CD4-positive, CD25-positive, alpha-beta regulatory T cell (primary cell): ENCODE measurements around the gene MVK. TPM values are rescaled to one million over a fixed set of nuclear protein-coding genes. Genes with fewer than 3 reads are reported as not detected.
A peak's percentile ranks its signal among the peaks of the same experiment; 100 is the strongest.

ENCODE experiments used
- ATAC-seq, 2 donors: fragments of 150-1000 bp; cut with Tn5 transposase; one replicate each; pipeline ENCODE4 v1.10.0; 2021; ENCODE audit warnings: low read depth in 2 of 2, moderate number of reproducible peaks in 2 of 2, moderate library complexity in 1 of 2
- DNase-seq, 3 donors: peaks; one replicate each; pipeline versions ENCODE4 v3.0.0 to v3.0.0-alpha.2; 2012 to 2022; ENCODE audit warnings: mixed read lengths in 1 of 3
- H3K27ac ChIP-seq: one replicate; pipeline ENCODE4 v1.7.0; 2013; ENCODE audit warnings: mild to moderate bottlenecking, low read length; ENCODE audit not compliant: insufficient read depth, poor library complexity, severe bottlenecking
- H3K27me3 ChIP-seq: one replicate; pipeline ENCODE4 v1.7.0; 2013; ENCODE audit warnings: low read length; ENCODE audit not compliant: control insufficient read depth, insufficient read depth
- H3K36me3 ChIP-seq: one replicate; pipeline ENCODE4 v1.7.0; 2013; ENCODE audit warnings: mild to moderate bottlenecking, low read length, moderate library complexity; ENCODE audit not compliant: control insufficient read depth, insufficient read depth
- H3K4me1 ChIP-seq: 2 replicates; pipeline ENCODE4 v1.7.0; 2013; ENCODE audit warnings: mild to moderate bottlenecking, low read length; ENCODE audit not compliant: insufficient read depth, control insufficient read depth, poor library complexity, severe bottlenecking
- H3K4me3 ChIP-seq: one replicate; pipeline ENCODE4 v1.7.0; 2013; ENCODE audit warnings: low read depth, mild to moderate bottlenecking, low read length, moderate library complexity
- H3K9me3 ChIP-seq, 2 experiments: 1 replicate in 1 of 2; 2 replicates in 1 of 2; pipeline ENCODE4 v1.7.0; 2013; ENCODE audit warnings: low read length in 2 of 2, mild to moderate bottlenecking in 1 of 2, moderate library complexity in 1 of 2; ENCODE audit not compliant: control insufficient read depth in 2 of 2
- H3K27ac Mint-ChIP-seq, 3 donors: one replicate each; pipeline ENCODE4 v1.8.0; 2020 to 2022; ENCODE audit warnings: mild to moderate bottlenecking in 3 of 3, mixed read lengths in 3 of 3, moderate library complexity in 2 of 3
- H3K27me3 Mint-ChIP-seq: one replicate; pipeline ENCODE4 v1.8.0; 2022; ENCODE audit warnings: mild to moderate bottlenecking, mixed read lengths
- H3K36me3 Mint-ChIP-seq: one replicate; pipeline ENCODE4 v1.8.0; 2020; ENCODE audit warnings: mixed read lengths
- H3K4me1 Mint-ChIP-seq, 4 donors: one replicate each; pipeline ENCODE4 v1.8.0; 2020 to 2022; ENCODE audit warnings: mixed read lengths in 4 of 4, mild to moderate bottlenecking in 1 of 4
- H3K4me3 Mint-ChIP-seq, 4 donors: one replicate each; pipeline ENCODE4 v1.8.0; 2020 to 2022; ENCODE audit warnings: mild to moderate bottlenecking in 4 of 4, mixed read lengths in 4 of 4, moderate library complexity in 3 of 4
- H3K9me3 Mint-ChIP-seq, 7 donors: one replicate each; pipeline ENCODE4 v1.8.0; 2020 to 2022; ENCODE audit warnings: mixed read lengths in 7 of 7, mild to moderate bottlenecking in 3 of 7, moderate library complexity in 2 of 7
- polyA plus RNA-seq, 4 donors: library from polyadenylated mRNA; unstranded; fragments of 300-500 nt; fragmentation: Illumina TruSeq; gene quantifications; one replicate each; pipeline ENCODE4 v1.2.3, GENCODE V29; 2021
- total RNA-seq: library from RNA; stranded (reverse); gene quantifications from one replicate; pipeline ENCODE4 v1.2.3, GENCODE V29; 2022

MVK gene
- total and polyA plus RNA-seq, 5 donors from 2014 or later, result 2.2 to 16.2 (median 3.8) TPM

DNA sequence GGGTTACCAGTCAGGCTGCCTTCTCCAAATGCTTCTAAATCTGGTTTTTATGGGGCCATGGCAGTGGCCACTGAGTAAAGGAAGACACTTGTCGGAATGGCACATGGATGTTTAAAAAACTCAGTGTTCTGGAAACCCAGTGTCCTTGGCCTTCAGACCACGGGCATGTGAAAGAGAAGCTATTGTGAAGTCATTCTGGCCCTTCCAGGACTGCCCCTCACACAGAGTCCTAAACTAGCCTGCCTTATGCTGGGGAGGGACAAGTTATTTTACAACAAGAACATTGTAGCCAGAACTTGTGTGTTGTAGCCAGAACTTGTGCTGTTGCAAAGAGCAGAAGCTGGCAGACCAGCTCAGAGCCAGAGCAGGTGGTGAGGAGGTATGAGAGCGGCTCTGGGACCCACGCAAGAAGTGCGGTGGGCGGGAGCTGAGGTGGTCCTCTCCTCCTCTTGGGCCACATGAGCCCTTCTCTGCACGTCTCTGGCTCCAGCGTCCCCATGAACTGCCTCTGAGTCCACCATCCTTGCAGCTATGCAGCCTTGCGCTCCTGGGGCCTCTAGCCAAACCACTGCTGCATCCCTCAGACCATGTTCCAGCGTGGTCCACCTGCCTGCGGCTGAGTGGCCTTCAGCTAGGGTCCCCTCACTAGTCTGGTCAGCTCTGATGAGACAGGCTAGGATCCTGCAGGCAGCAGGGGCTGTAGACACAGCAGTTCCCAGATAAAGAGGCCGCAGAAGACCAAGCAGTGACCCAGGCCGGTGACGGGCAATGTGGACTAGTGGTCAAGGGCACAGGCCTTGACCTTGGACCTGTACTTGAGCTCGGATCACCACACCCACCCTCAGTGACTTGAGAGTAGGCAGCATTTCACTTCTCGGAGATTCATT lies 32.8 kb upstream of the MVK start:
- Mint-ChIP-seq H3K4me1 (peaks cover 0 to 11% (median 5%) of the 10 kb centered on the region in 4 donors), H3K4me3 (no peak overlapping the region), H3K27me3 (no peaks in the 10 kb centered on the region), H3K36me3 (peaks cover 5% of the 10 kb centered on the region), H3K9me3 (no peaks in the 10 kb centered on the region), H3K27ac (no peak overlapping the region)
- Histone ChIP-seq H3K27me3 (no peaks in the 10 kb centered on the region), H3K4me3 (no peak overlapping the region), H3K27ac (no peak overlapping the region), H3K36me3 (no peaks in the 10 kb centered on the region), H3K4me1 (peaks cover 9% of the 10 kb centered on the region), H3K9me3 (no peaks in the 10 kb centered on the region)
- DNase-seq (no peak), ATAC-seq (no peak)

GRCh38 chr12:109541413-109541726 lies 32.2 kb upstream of the MVK start:
- Histone ChIP-seq H3K4me1 (peaks cover 9% of the 10 kb centered on the region), H3K36me3 (no peaks in the 10 kb centered on the region), H3K27me3 (no peaks in the 10 kb centered on the region), H3K4me3 (no peak overlapping the region), H3K27ac (no peak overlapping the region), H3K9me3 (no peaks in the 10 kb centered on the region)
- H3K4me1 Mint-ChIP-seq, result peaks cover 0 to 11% (median 5%) of the 10 kb centered on the region in 4 donors
- H3K27ac Mint-ChIP-seq, result peak overlapping the region in 1 of 3 donors; percentile 54
- ATAC-seq, result no peak
- no peaks in the 10 kb centered on the region for H3K9me3 Mint-ChIP-seq
- no peak for DNase-seq
- no peaks in the 10 kb centered on the region for H3K27me3 Mint-ChIP-seq
- no peak overlapping the region for H3K4me3 Mint-ChIP-seq
- H3K36me3 Mint-ChIP-seq, result peaks cover 5% of the 10 kb centered on the region

DNA sequence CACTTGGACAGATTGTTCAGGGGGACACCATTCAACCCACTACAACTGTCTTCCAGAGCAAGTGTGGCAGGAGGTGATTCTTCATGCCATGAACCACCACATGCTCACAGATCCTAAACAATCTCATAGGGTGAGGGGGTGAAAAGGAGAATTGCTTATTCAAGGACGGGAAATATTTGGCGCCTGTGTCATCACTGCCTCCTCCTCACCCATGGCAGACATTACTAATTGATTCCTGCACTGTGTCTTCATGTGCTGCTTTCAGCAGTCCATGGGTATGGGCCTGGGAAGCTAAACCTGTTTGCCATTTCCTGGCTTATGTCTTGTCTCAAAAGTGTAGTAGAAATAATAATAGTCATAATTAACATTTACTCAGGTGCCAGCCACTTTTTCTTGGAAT lies 31.6 kb upstream of the MVK start:
- H3K9me3 Mint-ChIP-seq, result no peaks in the 10 kb centered on the region
- H3K9me3 ChIP-seq, result no peaks in the 10 kb centered on the region
- no peak overlapping the region for H3K27ac ChIP-seq
- peaks cover 0 to 11% (median 5%) of the 10 kb centered on the region in 4 donors for H3K4me1 Mint-ChIP-seq
- DNase-seq (no peak), ATAC-seq (no peak)
- H3K4me3 Mint-ChIP-seq, result no peak overlapping the region
- H3K27me3 ChIP-seq, result no peaks in the 10 kb centered on the region
- H3K4me1 ChIP-seq, result peaks cover 9% of the 10 kb centered on the region
- peak overlapping the region in 2 of 3 donors; percentile 46 to 54 for H3K27ac Mint-ChIP-seq
- H3K36me3 ChIP-seq, result no peaks in the 10 kb centered on the region
- peaks cover 3% of the 10 kb centered on the region for H3K27me3 Mint-ChIP-seq
- H3K36me3 Mint-ChIP-seq, result no peaks in the 10 kb centered on the region
- no peak overlapping the region for H3K4me3 ChIP-seq

DNA sequence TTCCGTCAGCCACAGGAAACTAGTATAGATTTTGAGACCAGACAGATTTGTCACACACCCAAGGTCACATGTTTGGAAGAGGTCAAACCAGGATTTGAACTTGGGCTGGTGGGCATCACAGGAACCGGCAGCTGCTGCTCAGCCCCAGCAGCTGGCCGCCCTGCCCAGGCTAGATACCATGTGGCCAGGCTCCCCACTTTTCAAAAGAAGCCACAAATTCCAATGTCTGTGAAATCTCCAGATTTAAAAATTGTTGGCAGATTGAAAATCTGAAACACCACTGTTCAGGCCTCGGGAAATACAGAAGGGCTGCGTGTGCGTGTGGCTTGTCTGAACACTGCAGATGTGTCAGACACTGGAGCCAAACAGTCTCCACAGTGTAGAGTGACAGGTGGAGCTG lies 30.7 kb upstream of the MVK start:
- Mint-ChIP-seq H3K36me3 (no peaks in the 10 kb centered on the region), H3K9me3 (no peaks in the 10 kb centered on the region), H3K27ac (peak overlapping the region in 1 of 3 donors; percentile 46), H3K4me3 (no peak overlapping the region), H3K27me3 (peaks cover 7% of the 10 kb centered on the region), H3K4me1 (peaks cover 0 to 17% (median 5%) of the 10 kb centered on the region in 4 donors)
- ATAC-seq (no peak), DNase-seq (no peak)
- Histone ChIP-seq H3K27me3 (no peaks in the 10 kb centered on the region), H3K9me3 (no peaks in the 10 kb centered on the region), H3K36me3 (no peaks in the 10 kb centered on the region), H3K27ac (no peak overlapping the region), H3K4me3 (no peak overlapping the region), H3K4me1 (peaks cover 9% of the 10 kb centered on the region)

DNA sequence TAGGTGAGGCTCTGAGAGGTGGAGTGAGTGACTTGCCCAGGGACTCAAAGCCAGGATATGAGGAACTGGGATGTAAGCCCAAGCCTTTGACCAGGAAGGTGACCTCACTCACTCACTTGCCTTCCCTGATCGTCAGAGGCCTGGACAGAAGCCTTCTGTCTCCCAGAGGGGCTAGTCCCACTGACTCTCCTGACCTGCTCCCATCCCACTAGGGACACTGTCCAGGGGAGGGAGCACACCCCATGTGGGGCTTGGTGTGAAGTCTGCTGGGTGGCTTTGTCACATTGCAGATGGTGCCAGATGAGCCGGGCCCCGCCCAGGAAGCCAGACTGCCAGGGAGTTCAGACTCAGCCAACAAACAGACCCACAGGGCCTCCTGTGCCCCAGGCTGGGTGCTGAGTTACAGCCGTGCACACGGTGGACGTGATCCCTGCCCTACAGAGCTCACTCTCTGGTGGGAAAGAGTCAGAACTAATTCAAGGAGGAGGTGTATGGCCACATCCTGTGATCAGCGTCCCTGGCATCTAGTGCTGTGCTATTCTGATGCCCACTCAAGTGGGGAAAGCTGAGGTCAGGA lies 28.6 kb upstream of the MVK start:
- H3K4me3 ChIP-seq, result no peak overlapping the region
- Mint-ChIP-seq H3K4me1 (peaks cover 0 to 18% (median 8%) of the 10 kb centered on the region in 4 donors), H3K4me3 (no peak overlapping the region), H3K36me3 (no peaks in the 10 kb centered on the region), H3K27ac (peak overlapping the region; percentile 17 to 71 (median 67)), H3K9me3 (no peaks in the 10 kb centered on the region), H3K27me3 (peaks cover 15% of the 10 kb centered on the region)
- H3K4me1 ChIP-seq, result peaks cover 9% of the 10 kb centered on the region
- no peaks in the 10 kb centered on the region for H3K9me3 ChIP-seq
- no peak overlapping the region for H3K27ac ChIP-seq
- DNase-seq, result peak in 2 of 3 donors; percentile 18 to 79
- peak; percentile 53 to 75 for ATAC-seq
- H3K36me3 ChIP-seq, result no peaks in the 10 kb centered on the region
- no peaks in the 10 kb centered on the region for H3K27me3 ChIP-seq

- H3K36me3 Mint-ChIP-seq, result no peaks in the 10 kb centered on the region
- Histone ChIP-seq H3K9me3 (no peaks in the 10 kb centered on the region), H3K27ac (no peak overlapping the region), H3K4me3 (no peak overlapping the region), H3K36me3 (no peaks in the 10 kb centered on the region), H3K27me3 (no peaks in the 10 kb centered on the region), H3K4me1 (peaks cover 9% of the 10 kb centered on the region)
- H3K27ac Mint-ChIP-seq, result no peak overlapping the region
- H3K9me3 Mint-ChIP-seq, result no peaks in the 10 kb centered on the region
- H3K27me3 Mint-ChIP-seq, result peaks cover 15% of the 10 kb centered on the region
- no peak overlapping the region for H3K4me3 Mint-ChIP-seq
- no peak for ATAC-seq
- H3K4me1 Mint-ChIP-seq, result peaks cover 0 to 18% (median 8%) of the 10 kb centered on the region in 4 donors
- no peak for DNase-seq
These were observed 27.8 kb upstream of the MVK start for GRCh38 chr12:109545826-109546225.

- Histone ChIP-seq H3K4me1 (peaks cover 9% of the 10 kb centered on the region), H3K4me3 (no peak overlapping the region), H3K27me3 (no peaks in the 10 kb centered on the region), H3K27ac (no peak overlapping the region), H3K9me3 (no peaks in the 10 kb centered on the region), H3K36me3 (no peaks in the 10 kb centered on the region)
- Mint-ChIP-seq H3K27ac (no peak overlapping the region), H3K36me3 (no peaks in the 10 kb centered on the region), H3K4me1 (peaks cover 0 to 18% (median 8%) of the 10 kb centered on the region in 4 donors), H3K9me3 (no peaks in the 10 kb centered on the region), H3K4me3 (no peak overlapping the region), H3K27me3 (peaks cover 15% of the 10 kb centered on the region)
- ATAC-seq (no peak), DNase-seq (no peak)
These were observed 26.3 kb upstream of the MVK start for GRCh38 chr12:109547286-109547685.
